ENCODE measurements around the gene MORN3. TPM values are rescaled to one million over a fixed set of nuclear protein-coding genes. Genes with fewer than 3 reads are reported as not detected.

MORN3 gene
- total and polyA plus RNA-seq, 3 donors from 2014 or later, result 8.3 to 85.9 (median 46.1) TPM

GRCh38 chr12:121651320-121651719 is 18.1 kb downstream of the MORN3 start:
- intact Hi-C loops (cut with DNase I; ENCODE audit: low total_unique reads), result no loop called here
- WGBS, 2 donors, result 83 to 91% methylated on average over 8 of the region's 8 CpGs
- Histone ChIP-seq H3K27ac (no peak overlapping the region), H3K36me3 (ENCODE audit: low read depth, missing control alignments) (no peaks in the 10 kb centered on the region), H3K9me3 (no peaks in the 10 kb centered on the region), H3K4me1 (no peaks in the 10 kb centered on the region), H3K4me3 (no peak overlapping the region), H3K27me3 (no peaks in the 10 kb centered on the region)
- TF ChIP-seq CTCF (IDR thresholded peaks at IDR 0.05), result no peak
- TF ChIP-seq POLR2A (IDR thresholded peaks at IDR 0.05), result no peak
- no peak for DNase-seq

- TF ChIP-seq CTCF (IDR thresholded peaks at IDR 0.05), result no peak
- TF ChIP-seq POLR2A (IDR thresholded peaks at IDR 0.05), result no peak
- Histone ChIP-seq H3K27me3 (no peaks in the 10 kb centered on the region), H3K36me3 (ENCODE audit: low read depth, missing control alignments) (no peaks in the 10 kb centered on the region), H3K4me3 (no peak overlapping the region), H3K4me1 (no peaks in the 10 kb centered on the region), H3K27ac (no peak overlapping the region), H3K9me3 (no peaks in the 10 kb centered on the region)
- DNase-seq, result no peak
- 92 to 94% methylated on average over 8 of the region's 8 CpGs for WGBS, 2 donors
- intact Hi-C loops (cut with DNase I; ENCODE audit: low total_unique reads), result no loop called here
Measured at GRCh38 chr12:121649819-121650353, 19.6 kb downstream of the MORN3 start.

GRCh38 chr12:121649322-121649721 is 20.1 kb downstream of the MORN3 start:
- DNase-seq, result no peak
- intact Hi-C loops (cut with DNase I; ENCODE audit: low total_unique reads), result no loop called here

GRCh38 chr12:121648458-121649028 is 20.9 kb downstream of the MORN3 start:
- no peaks in the 10 kb centered on the region for H3K27me3 ChIP-seq
- H3K27ac ChIP-seq, result no peak overlapping the region
- no peaks in the 10 kb centered on the region for H3K36me3 ChIP-seq (ENCODE audit: low read depth, missing control alignments)
- DNase-seq, result no peak
- WGBS, 2 donors, result 94 to 97% methylated on average over 11 of the region's 11 CpGs
- TF ChIP-seq CTCF (IDR thresholded peaks at IDR 0.05) (no peak), POLR2A (IDR thresholded peaks at IDR 0.05) (no peak)
- H3K9me3 ChIP-seq, result no peaks in the 10 kb centered on the region
- no peaks in the 10 kb centered on the region for H3K4me1 ChIP-seq
- H3K4me3 ChIP-seq, result no peak overlapping the region
- intact Hi-C loops (cut with DNase I; ENCODE audit: low total_unique reads), result no loop called here

More at GRCh38 chr12:121649322-121649721, 20.1 kb downstream of the MORN3 start:
- no peaks in the 10 kb centered on the region for H3K27me3 ChIP-seq
- TF ChIP-seq POLR2A (IDR thresholded peaks at IDR 0.05) (no peak), CTCF (IDR thresholded peaks at IDR 0.05) (no peak)
- H3K4me1 ChIP-seq, result no peaks in the 10 kb centered on the region
- H3K27ac ChIP-seq, result no peak overlapping the region
- no peaks in the 10 kb centered on the region for H3K36me3 ChIP-seq (ENCODE audit: low read depth, missing control alignments)
- 92 to 96% methylated on average over 5 of the region's 5 CpGs for WGBS, 2 donors
- H3K4me3 ChIP-seq, result no peak overlapping the region
- H3K9me3 ChIP-seq, result no peaks in the 10 kb centered on the region

DNA sequence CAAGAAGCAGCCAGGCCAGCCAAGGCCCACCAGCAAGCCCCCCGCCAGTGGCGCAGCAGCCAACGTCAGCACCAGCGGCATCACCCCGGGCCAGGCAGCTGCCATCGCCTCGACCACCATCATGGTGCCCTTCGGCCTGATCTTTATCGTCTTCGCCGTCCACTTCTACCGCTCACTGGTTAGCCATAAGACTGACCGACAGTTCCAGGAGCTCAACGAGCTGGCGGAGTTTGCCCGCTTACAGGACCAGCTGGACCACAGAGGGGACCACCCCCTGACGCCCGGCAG is 28.2 kb downstream of the MORN3 start:
- intact Hi-C loops (cut with DNase I; ENCODE audit: low total_unique reads), result no loop called here
- H3K9me3 ChIP-seq, result no peaks in the 10 kb centered on the region
- TF ChIP-seq POLR2A (IDR thresholded peaks at IDR 0.05) (no peak), CTCF (IDR thresholded peaks at IDR 0.05) (no peak)
- H3K27ac ChIP-seq, result no peak overlapping the region
- H3K27me3 ChIP-seq, result no peaks in the 10 kb centered on the region
- H3K36me3 ChIP-seq (ENCODE audit: low read depth, missing control alignments), result no peaks in the 10 kb centered on the region
- peaks cover 7% of the 10 kb centered on the region for H3K4me1 ChIP-seq
- WGBS, 2 donors, result 82 to 93% methylated on average over 9 to 18 of the region's 18 CpGs
- no peak for DNase-seq
- no peak overlapping the region for H3K4me3 ChIP-seq

Data from testis (tissue), 3 donors.